GM12891 (cell line): ENCODE results near the gene NUTF2.

Experiments used
- DNase-seq: peaks from one replicate; pipeline ENCODE4 v3.0.0; 2011; ENCODE audit warnings: low spot score; ENCODE audit not compliant: insufficient read length
- FAIRE-seq: peaks from 2 replicates; lab custom pipeline; 2011; peaks lifted over from hg19 to GRCh38; lab: Jason Lieb, UNC
- PAX5 ChIP-seq: IDR thresholded peaks from 2 replicates; pipeline ENCODE4 v1.6.1; 2011; ENCODE audit warnings: low read length, moderate library complexity, mild to moderate bottlenecking; ENCODE audit not compliant: insufficient read depth, severe bottlenecking
- POLR2A ChIP-seq: IDR thresholded peaks from 2 replicates; pipeline ENCODE4 v1.6.1; 2011; ENCODE audit warnings: low read depth, low read length, control low read depth
- POLR2AphosphoS5 ChIP-seq: IDR thresholded peaks from 2 replicates; pipeline ENCODE4 v1.6.1; 2011; ENCODE audit warnings: low read depth, low read length, control low read depth
- POU2F2 ChIP-seq: IDR thresholded peaks from 2 replicates; pipeline ENCODE4 v1.6.1; 2011; ENCODE audit warnings: low read depth, mild to moderate bottlenecking, control low read depth, low read length, moderate library complexity
- SPI1 ChIP-seq: IDR thresholded peaks from 2 replicates; pipeline ENCODE4 v1.6.1; 2011; ENCODE audit warnings: low read depth, low read length, control low read depth
- TAF1 ChIP-seq: IDR thresholded peaks from 2 replicates; pipeline ENCODE4 v1.6.1; 2011; ENCODE audit warnings: low read depth, low read length, control low read depth

Gene NUTF2

DNA sequence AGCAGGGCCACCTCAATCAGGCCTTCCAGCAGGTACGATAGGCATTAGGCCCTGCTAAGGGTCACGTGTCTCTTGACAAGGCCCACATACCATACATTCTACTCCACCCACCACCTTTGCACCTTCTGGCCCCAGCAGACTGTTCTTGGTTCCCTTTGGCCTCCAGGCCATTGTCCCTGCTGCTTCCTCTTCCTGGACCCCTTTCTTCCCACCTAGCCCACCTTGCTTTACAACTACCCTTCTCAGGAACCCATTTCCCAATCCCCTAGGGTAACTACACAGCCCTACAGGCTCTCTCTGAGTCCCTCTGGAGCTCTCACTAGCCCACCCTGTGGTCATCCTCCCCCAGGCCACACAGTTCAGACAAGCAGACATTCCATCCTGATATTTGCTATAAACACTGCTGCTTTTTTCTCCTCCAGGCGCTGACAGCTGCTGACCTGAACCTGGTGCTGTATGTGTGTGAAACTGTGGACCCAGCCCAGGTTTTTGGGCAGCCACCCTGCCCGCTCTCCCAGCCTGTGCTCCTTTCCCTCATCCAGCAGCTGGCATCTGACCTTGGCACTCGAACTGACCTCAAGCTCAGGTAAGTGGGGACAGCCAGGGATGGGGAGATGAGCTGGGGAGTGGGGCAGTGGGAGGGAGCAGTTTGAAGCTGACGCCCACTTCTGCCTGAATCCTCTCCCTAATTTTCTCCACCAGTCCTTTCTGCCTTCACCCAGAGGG is 36.6 kb downstream of the NUTF2 start:
- no peak for TF ChIP-seq TAF1
- no peak for TF ChIP-seq PAX5
- TF ChIP-seq POU2F2: no peak
- no peak for TF ChIP-seq SPI1
- TF ChIP-seq POLR2A: no peak
- no peak for TF ChIP-seq POLR2AphosphoS5
- no peak for FAIRE-seq
- no peak for DNase-seq

DNA sequence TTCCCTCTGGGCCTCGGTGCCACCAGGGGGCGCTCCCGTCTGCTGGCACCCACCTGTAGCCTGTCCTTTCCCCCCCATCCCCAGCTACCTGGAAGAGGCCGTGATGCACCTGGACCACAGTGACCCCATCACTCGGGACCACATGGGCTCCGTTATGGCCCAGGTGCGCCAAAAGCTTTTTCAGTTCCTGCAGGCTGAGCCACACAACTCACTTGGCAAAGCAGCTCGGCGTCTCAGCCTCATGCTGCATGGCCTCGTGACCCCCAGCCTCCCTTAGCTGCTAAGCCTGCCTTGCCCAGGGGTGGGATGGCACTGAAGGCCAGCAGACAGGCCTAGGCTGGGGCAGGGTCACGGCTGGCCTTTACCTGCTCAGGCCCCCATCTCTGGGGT is 37.1 kb downstream of the NUTF2 start:
- TF ChIP-seq TAF1 (no peak), PAX5 (no peak), SPI1 (no peak), POU2F2 (no peak), POLR2A (no peak), POLR2AphosphoS5 (no peak)
- FAIRE-seq (peak; percentile 93), DNase-seq (peak; percentile 93)

DNA sequence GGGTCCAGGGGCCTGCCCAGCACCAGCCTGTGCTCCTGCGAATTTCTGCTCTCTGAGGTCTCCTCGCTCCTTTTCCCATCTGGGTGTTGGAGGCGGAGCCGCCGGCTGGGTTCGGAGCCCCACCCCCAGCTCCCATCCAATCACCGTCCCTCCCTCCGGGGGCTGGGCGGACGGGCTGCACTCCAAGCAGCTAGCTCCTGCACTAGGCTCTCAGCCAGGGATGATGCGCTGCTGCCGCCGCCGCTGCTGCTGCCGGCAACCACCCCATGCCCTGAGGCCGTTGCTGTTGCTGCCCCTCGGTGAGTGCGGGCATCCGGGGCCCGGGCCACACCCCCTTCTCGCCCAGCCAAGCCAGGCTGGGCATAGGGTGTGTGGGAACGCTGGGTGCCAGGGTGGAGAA is 38.0 kb downstream of the NUTF2 start, which contains the start of gene NRN1L:
NRN1L (plus strand) TSS at position 202 of the 400 bp plus-strand sequence; CDS start at position 221, 19 bp downstream.
- TF ChIP-seq POLR2A: no peak
- no peak for TF ChIP-seq POLR2AphosphoS5
- no peak for TF ChIP-seq SPI1
- no peak for TF ChIP-seq PAX5
- no peak for TF ChIP-seq TAF1
- no peak for TF ChIP-seq POU2F2
- DNase-seq: no peak
- FAIRE-seq: no peak

DNA sequence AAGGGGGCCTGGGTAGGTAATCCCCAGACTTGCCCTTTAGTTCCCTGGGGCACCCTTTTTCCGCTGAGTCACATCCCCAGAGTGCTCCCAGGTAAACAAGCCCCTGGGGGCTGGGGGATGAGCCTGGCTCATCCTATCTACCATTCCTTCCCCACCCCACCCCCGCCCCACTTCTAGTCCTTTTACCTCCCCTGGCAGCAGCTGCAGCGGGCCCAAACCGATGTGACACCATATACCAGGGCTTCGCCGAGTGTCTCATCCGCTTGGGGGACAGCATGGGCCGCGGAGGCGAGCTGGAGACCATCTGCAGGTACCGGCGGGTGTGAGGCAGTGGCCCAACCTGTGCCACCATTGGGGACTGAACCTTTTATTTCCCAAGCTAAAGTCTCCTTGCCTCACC is 38.8 kb downstream of the NUTF2 start:
- DNase-seq (no peak), FAIRE-seq (no peak)
- no peak for TF ChIP-seq TAF1
- TF ChIP-seq PAX5: no peak
- TF ChIP-seq POLR2AphosphoS5: no peak
- TF ChIP-seq POLR2A: no peak
- TF ChIP-seq SPI1: no peak
- TF ChIP-seq POU2F2: no peak

DNA sequence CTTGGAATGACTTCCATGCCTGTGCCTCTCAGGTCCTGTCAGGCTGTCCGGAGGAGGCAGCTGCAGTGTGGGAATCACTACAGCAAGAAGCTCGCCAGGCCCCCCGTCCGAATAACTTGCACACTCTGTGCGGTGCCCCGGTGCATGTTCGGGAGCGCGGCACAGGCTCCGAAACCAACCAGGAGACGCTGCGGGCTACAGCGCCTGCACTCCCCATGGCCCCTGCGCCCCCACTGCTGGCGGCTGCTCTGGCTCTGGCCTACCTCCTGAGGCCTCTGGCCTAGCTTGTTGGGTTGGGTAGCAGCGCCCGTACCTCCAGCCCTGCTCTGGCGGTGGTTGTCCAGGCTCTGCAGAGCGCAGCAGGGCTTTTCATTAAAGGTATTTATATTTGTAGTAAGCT is 39.2 kb downstream of the NUTF2 start:
- TF ChIP-seq POLR2AphosphoS5 (no peak), POU2F2 (no peak), TAF1 (no peak), SPI1 (no peak), PAX5 (no peak), POLR2A (no peak)
- DNase-seq (no peak), FAIRE-seq (no peak)

DNA sequence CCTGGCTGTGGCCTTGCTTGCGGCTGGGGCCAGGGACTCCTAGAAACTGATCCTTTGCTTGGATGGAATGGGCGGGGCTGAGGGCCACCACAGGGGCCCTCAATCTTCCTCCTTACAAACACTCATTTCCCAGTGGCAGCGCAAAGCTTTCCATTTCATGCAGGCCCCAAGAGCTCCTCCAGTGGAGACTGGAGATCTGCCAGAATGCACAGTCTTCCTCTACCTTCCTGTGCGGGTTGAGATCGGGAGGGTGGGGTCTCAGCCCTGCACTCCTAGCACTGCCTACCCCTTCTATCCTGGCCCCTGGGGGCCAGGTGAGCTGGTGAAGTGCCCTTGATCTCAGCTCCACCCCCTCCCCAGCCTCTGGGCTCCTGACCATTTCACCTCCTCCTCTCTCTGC is 39.7 kb downstream of the NUTF2 start:
- DNase-seq (no peak), FAIRE-seq (no peak)
- TF ChIP-seq POLR2AphosphoS5: no peak
- TF ChIP-seq PAX5: no peak
- no peak for TF ChIP-seq SPI1

DNA sequence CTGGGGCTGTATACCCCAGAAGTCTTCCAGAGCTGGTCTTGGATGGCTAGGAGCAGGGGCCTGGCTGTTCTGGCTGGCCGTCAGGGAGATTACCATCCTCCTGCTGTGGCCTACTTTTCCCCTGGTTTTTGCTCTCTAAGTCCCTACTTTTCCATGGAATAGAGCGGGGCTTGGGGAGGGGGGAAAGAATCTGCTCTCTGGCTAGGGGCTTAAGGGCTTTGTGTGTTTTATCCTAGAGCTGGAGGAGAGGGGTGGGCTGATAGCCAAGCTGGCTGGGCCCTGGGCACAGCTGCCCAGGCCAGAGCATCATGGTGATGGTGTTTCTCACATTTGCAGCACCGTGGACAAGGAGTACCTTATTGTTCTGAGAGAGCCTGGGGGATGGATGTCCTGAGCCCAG is 41.6 kb downstream of the NUTF2 start:
- FAIRE-seq: no peak
- TF ChIP-seq PAX5 (no peak), TAF1 (no peak), SPI1 (no peak), POLR2AphosphoS5 (no peak), POU2F2 (no peak), POLR2A (no peak; the same call in 1 of the 2 replicates)
- no peak for DNase-seq

DNA sequence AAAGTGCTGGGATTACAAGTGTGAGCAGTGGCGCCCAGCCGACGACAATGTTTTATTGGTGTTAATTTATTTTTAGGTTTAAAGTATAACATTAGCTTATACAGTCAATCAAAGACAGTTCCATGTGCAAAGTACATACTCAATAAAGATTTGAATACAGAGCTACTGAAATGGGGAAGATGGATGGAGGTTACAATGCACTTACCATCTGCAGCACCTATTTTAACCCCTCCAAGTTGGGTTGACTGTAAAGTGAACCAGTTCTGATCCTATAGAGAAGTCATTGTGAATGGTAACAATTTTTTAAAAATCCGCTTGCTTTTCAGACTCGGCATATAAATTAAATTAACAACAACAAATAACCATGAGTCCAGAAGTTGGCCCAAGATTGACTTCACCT is 45.6 kb downstream of the NUTF2 start:
- TF ChIP-seq POLR2A (no peak), SPI1 (no peak), TAF1 (no peak), POU2F2 (no peak), PAX5 (no peak), POLR2AphosphoS5 (no peak)
- DNase-seq (no peak), FAIRE-seq (no peak)

DNA sequence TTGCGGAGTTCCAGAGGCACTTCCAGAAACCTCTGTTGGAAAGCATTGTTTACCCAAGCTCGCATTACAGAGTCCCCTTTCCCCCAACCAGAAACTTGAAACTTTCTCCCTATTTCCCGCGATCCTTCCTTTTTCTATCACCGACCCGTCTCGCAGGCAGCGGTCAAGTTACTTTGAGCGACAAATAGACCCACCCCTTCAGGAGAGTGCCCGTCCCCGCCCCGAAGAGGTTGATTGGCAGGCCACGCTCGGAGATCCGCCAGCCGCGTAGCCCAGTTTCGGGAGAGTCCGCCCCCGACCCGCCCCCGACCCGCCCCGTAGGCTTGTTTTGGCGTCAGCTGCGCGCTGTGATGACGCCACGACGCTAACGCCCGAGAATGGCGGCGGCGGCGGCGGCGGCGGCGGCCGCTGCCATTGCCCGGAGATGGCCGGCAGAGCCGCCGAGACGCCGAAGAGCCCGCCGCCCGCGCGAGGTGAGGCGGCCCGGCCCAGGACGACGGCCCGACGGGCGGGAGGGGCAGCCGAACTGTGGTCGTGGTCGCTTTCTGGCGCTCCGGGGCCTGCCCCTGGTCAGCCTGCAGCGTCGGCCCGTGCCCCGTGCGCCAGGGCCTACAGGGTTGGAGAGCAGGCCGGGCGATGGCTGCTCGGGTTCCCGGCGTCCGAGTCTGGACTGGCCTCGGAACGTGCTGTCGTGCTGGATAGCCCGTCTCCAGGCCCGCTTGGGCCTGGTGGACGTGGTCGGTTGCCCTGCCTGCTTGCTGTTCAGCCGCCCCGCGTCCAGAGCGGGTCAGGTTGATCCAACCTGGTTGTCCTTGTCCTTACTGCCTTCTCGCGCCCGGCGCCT is 46.4 kb downstream of the NUTF2 start, which contains the start of gene PSKH1:
PSKH1 (plus strand) TSS at position 356 of the 844 bp plus-strand sequence. CDS start 15,496 bp downstream, outside the sequence.
- TF ChIP-seq POLR2A (peak; percentile 39), TAF1 (no peak; the same call in 1 of the 2 replicates)
- DNase-seq (peak; percentile 99), FAIRE-seq (peak; percentile 59)
